SK-MEL-5 (cell line): ENCODE measurements around the gene SLC44A4. TPM values are rescaled to one million over a fixed set of nuclear protein-coding genes. Genes with fewer than 3 reads are reported as not detected.
"Not testable (repeated sequence)": the region's sequence is repeated elsewhere in the genome, so short reads cannot be mapped to it uniquely, and the experiment has no call there.

Experiments
- DNase-seq: peaks from one replicate; pipeline ENCODE4 v3.0.0-alpha.2; 2016; ENCODE audit warnings: low read depth, low spot score
- in situ Hi-C: cut with HindIII; loops from 2 replicates; pipeline ENCODE4 v1.10.0; 2016; ENCODE audit warnings: low sequenced_read_pairs, high pct_unique_total_duplicates, low pct_unique_long_range_greater_than_20kb
- total RNA-seq: library from RNA; depleted of rRNA; stranded (reverse); fragments of >200 nt; shearing (Covaris generic); gene quantifications from 2 replicates; pipeline ENCODE4 v1.2.3, GENCODE V29; 2014

The SLC44A4 gene
- total RNA-seq, 1 experiment from 2014 or later = not detected

DNA sequence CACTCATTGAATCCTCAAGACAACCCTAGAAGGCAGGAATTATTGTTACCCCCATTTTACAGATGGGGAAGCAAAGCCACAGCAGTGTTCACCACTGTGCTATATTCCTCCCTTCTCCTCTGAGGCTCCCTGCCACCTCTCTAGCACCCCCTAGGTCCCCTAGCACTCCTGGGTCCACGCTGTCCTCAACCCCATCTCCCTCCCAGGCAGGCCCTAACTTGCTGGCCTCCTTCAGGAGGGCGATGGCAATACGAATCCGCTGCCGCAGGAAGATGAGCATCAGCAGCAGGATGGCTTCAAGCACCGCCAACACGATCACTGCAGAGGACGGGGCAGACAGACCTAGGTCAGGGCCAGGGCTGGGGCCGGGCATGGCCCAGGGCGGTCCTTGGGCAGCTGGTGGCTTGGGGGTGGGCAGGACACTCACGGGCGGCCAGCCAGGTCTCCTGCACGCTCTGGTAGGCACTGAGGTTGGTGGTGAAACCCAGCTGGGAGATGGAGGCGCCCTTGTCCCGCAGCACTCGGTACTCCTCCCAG, 8.3 kb downstream of the SLC44A4 start:
- DNase-seq = no peak
- in situ Hi-C loops = no loop called here

DNA sequence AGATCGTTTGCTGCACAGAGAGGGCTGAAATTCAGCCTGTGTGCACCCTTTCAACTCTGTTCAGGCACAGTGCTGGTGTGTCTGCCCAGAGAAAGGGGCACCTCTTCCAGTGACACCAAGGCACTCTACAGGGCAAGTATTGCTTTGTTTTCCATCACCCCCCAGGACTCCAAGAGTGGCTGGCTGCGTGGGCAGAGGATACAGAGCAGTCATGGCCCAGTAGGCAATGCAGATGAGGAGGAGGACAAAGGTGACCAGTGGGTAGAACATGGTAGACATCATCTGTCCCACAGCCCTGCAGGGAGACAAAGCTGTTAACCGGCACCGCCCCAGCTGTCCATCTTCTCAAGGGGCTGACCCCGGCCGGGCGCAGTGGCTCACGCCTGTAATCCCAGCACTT, 9.5 kb downstream of the SLC44A4 start:
- in situ Hi-C loops = no loop called here

DNA sequence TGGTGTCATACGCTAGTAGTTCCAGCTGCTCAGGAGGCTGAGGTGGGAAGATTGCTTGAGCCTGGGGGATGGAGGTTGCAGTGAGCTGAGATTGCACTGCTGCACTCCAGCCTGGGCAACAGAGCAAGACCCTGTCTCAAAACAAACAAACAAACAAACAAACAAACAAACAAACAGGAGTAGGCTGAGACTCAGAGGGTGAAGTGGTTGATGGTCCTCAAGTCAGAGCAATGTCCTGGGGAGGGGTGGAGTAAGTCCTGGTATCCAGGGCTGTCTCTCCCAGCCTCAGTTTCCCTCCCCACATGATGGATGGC, 10.2 kb downstream of the SLC44A4 start:
- DNase-seq, in situ Hi-C loops: not testable (repeated sequence)

More for the DNA sequence above, 9.5 kb downstream of the SLC44A4 start:
- no peak for DNase-seq

DNA sequence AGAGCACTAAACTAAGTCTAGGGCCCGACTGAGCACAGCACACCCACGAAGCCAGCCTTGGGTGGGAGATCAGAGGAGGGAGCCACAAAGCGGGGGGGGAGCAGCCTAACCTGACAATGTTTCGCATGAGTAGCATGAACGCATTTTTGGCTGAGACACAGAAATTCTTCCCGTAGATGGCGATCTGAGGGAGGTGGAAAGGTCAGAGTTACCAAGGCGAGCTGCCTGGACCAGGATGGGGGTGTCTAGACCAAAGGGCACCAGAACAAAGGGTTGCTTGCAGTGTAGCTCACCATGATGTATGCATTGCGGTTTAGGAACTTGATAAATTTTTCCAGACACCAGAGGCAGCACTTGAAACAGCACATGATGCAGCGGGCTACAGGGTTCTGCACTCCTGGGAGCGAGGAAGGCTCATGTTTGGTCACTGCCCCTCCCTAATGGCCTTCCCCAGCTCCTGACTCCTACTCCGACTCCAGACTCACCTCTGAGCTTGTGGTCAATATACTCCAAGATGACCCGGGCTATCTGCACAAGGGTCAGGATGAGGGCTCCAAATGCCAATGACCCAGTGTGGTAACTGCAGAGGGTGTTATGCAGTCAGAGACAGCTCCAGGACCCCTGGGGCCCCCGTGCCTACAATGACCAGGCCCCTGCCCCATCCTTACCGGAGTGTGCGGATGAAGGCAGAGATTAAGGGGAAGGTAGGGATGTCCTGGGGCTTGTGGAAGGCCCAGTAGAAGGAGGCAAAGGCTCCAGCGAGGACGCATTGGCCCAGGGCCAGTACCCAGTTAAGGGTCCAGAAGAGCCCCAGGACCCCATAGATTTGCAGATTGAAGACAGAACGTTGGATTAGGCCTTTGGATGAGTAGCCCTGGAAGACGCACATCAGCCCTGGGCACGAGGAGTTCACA, 13.3 kb downstream of the SLC44A4 start:
- in situ Hi-C loops = no loop called here
- peak; percentile 28 for DNase-seq

DNA sequence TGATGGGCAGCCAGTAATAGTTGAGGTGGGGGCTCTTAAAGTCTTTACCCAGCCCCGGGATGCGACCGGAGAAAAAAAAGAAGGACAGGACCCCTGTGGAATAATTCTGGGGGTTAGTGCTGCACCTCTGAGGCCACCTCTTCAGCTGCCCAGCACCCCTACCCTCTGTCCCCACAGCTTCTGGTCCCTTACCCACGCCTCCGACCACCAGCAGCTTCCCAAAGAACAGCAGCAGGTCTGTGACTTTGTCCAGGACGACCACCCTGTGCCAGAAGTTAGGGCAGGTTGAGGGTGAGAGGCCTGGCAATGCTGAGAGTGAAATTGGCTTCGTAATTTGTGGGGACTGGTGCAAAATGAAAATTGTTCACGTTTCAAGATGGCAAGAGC, 14.0 kb downstream of the SLC44A4 start:
- no peak for DNase-seq

DNA sequence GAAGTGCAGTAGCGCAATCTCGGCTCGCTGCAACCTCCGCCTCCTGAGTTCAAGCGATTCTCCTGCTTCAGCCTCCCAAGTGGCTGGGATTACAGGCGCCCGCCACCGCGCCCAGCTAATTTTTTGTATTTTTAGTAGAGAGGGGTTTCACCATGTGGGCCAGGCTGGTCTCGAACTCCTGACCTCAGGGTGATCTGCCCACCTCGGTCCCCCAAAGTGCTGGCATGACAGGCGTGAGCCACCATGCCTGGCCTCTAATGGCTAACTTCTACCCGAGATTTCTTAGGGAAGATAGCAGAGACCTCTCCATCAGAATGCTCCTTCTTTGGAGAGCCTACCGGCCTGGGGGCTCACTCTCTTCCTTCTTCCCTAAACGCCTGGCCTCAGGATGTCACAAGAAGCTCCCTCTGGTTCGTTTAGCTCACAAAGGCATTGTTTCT, 14.7 kb downstream of the SLC44A4 start:
- in situ Hi-C loops, DNase-seq: not testable (repeated sequence)

More for the DNA sequence above, 14.0 kb downstream of the SLC44A4 start:
- in situ Hi-C loops = no loop called here

DNA sequence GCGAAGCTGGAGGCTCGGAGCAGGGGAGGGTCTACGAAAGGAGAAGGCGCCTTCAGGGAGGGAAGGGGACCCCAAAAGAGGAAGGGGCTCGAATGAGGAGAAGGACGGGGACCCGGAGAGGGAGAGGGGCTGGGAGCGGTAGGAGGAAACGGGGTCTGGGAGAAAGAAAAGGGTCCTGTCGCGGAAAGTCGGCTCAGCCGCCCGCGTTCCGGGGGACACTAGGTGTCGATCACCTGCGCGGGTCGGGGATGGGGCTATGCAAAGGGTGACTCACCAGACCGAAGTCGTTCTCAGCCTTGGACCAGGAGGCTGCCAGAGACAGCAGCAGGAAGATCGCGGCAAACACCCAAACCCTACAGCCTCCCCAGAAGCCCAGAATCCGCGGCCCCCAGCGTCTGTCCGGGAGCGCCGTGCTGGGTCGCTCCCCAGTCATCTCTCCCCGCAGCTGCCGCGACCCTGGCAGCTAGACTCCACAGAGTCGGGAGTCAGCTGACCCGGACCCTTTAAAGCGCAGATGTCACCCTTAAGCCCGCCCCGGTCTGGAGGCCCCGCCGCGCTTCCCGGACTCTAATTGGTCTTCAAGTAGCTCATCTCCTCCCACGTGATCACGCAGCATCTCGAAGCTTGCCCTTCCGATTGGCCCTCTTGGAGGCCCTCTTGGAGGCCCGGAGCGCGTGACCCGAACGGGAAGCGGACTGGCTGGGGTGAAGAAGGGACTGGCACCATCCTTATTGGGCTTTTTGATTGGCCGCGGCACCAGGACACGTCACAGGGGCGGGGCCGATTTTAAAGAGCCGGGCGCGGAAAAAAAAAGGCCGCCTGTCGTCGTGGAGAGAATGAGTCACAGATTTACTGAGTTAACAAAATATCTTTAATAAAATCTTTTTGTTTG, 16.2 kb downstream of the SLC44A4 start, which contains the start of gene NEU1:
TSS of gene NEU1 (minus strand) at position 478 of the 892 bp plus-strand sequence. CDS start at position 433, 45 bp downstream.
- in situ Hi-C loops = no loop called here
- DNase-seq = peak; percentile 100

DNA sequence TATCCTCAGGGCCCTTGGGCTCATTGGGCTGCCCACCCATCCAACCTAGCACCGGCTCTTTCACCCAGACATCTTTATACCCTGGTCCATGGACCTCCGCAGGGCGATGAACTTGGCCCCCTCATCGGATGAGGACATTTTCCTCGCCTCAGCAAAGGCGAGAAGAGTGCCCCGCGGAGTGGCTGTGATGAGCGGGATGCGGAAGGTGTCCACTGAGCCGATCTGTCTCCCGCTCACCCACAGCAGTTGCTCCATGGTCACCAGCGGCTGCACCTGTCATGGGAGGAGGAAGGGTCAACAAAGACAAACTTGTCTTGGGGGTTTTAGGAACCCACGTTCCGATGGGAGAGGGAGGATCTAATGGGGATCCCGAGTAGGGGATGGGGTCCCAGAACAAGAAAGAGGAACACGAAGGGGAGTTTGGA, 16.9 kb downstream of the SLC44A4 start:
- in situ Hi-C loops = no loop called here
- no peak for DNase-seq

DNA sequence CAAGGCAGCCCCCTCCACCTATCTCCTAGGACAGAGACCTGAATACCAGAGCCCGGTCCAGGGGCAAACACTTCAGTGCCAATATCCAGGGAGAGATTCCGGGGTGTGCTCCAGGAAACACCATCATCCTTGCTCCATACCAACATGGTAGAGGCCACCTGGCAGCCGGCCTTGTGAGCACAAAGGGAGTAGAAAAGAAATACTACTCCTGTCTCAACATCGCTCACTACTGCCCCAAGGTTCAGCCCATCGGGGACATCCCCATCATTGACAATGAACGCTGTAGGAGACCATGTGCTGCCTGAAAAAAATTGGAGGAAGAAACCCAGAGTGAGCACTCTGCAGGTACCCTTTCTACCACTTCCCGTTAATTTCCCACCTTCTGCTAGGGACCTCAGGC, 17.6 kb downstream of the SLC44A4 start:
- no peak for DNase-seq
- in situ Hi-C loops = no loop called here

DNA sequence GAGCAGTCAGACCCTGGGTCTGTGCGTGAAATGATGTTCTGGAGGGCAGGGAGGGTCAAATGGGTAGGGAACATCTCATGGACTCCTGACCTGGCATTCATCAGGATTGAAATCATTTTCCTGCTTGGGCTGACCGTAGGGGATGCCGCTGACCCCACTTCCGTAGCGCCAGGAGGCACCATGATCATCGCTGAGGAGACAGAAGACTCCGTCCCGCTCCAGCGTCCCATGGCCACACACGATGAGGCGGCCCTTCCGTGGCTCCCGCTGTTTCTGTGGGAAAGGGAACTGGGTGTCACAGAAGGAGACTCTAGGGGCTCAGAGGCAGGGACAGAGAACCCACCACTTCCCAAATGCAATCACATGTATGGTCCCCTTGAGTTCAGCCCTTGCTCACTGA, 18.4 kb downstream of the SLC44A4 start:
- in situ Hi-C loops = no loop called here
- no peak for DNase-seq

DNA sequence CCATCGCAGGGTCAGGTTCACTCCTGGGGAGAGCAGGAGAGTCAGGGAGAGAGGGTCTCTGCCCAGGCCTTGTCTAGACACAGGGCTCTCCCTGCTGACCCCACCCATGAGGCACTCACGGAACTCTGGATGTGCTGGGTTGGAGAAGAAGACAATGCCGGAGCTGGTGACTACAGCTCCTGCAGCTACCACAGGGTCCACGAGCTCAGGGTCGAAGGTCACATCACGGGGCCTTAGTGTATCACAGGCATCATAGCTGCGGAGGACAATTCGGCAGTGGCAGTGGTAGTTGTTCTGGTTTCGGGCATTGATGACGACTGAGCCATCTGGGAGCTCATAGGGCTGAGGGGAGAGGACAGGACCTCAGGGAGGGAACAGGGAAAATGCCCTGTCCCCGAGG, 18.9 kb downstream of the SLC44A4 start:
- DNase-seq = no peak
- in situ Hi-C loops = no loop called here

DNA sequence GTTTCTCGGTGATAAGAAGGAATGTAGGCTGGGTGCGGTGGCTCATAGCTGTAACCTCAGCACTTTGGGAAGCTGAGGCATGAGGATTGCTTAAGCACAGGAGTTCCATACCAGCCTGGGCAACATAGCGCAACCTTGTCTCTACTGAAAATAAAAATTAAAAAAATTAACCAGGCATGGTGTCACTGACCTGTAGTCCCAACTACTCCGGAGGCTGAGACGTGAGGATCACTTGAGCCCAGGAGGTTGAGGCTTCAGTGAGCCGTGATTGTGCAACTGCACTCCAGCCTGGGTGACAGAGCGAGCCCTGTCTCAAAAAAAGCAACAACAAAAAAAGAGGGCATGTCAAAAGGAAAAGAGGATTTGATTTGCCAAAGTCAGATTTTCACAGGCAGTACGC, 20.1 kb downstream of the SLC44A4 start:
- in situ Hi-C loops = no loop called here
- no peak for DNase-seq

DNA sequence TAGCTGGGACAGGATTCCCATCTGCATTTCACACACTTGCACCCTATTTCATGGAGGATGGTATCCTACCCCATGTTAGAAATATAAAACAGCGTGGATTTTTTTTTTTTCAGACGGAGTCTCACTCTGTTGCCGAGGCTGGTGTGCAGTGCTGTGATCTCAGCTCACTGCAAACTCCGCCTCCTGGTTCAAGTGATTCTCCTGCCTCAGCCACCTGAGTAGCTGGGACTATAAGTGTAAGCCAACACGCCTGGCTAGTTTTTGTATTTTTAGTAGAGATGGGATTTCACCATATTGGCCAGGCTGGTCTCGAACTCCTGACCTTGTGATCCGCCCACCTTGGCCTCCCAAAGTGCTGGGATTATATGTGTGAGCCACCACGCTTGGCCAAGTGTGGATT, 21.0 kb downstream of the SLC44A4 start:
- DNase-seq, in situ Hi-C loops: not testable (repeated sequence)

DNA sequence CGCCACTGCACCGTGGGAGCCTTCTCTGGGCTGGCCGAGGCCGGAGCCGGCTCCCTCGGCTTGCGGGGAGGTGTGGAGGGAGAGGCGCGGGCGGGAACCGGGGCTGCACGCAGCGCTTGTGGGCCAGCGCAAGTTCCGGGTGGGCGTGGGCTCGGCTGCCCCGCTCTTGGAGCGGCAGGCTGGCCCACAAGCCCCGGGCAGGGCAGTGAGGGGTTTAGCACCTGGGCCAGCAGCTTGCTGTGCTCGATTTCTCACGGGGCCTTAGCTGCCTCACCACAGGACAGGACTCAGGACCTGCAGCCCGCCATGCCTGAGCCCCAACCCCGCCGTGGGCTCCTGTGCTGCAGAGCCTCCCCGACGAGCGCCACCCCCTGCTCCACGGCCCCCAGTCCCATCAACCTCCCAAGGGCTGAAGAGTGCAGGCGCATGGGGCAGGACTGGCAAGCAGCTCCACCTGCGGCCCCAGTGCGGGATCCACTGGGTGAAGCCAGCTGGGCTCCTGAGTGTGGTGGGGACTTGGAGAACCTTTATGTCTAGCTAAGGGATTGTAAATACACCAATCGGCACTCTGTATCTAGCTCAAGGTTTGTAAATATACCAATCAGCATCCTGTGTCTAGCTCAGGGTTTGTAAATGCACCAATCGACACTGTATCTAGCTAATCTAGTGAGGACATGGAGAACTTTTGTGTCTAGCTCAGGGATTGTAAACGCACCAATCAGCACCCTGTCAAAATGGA, 26.6 kb downstream of the SLC44A4 start:
- DNase-seq, in situ Hi-C loops: not testable (repeated sequence)

DNA sequence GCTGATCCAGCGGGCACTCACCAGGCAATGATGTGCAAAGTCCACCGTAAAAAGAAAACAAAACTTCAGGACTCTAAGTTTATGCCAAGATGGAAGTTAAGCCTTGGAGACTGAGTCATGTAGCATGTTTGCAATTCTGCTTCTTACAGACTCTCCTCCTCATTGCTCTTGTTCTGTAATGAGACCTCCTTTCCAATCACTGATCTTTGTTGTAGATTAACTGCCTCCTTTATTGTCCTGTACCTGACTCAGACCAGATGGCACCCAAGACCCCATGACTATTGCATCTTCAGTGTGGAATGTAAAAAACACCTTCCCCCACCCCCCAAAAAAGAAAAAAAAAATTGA, 27.3 kb downstream of the SLC44A4 start:
- in situ Hi-C loops = no loop called here
- no peak for DNase-seq

DNA sequence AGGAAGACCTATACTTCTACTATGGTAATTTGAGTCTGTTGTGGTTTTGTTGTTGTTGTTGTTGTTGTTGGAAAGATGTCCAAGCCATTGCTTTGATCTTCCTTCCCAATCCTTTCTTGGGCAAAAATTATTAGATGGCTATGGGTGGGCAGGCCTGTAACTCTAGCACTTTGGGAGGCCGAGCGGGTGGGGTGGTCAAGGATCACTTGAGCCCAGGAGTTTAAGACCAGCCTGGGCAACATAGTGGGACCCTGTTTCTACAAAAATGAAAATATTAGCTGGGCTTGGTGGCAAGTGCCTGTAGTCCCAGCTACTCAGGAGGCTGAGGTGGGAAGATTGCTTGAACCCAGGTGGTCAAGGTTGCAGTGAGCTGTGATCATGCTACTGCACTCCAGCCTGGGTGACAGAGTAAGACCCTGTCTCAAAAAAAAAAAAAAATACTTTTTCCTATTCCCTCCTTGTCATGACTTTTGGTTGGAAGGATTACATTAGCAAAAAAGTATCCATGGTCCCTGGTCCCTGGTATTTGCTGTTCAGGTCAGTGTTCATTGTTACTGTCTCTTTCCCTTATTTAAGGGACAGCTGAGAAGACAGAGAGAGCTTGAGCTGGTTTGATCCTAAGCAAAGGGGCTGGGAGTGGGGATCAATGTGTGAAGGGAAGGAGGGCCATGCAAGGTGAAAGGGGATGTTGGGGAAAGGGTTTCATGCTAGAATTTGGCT, 27.9 kb downstream of the SLC44A4 start:
- in situ Hi-C loops = no loop called here
- DNase-seq = no peak
